Astrocyte (in vitro differentiated cells and primary cell): Measurements from ENCODE around the gene SPATA45. TPM values are rescaled to one million over a fixed set of nuclear protein-coding genes. Genes with fewer than 3 reads are reported as not detected.

Experiments
- DNase-seq: peaks from one replicate; pipeline ENCODE4 v3.0.0-alpha.2; 2010; ENCODE audit warnings: low read depth
- FAIRE-seq: peaks from 2 replicates; lab custom pipeline; 2011; peaks lifted over from hg19 to GRCh38; lab: Jason Lieb, UNC
- H2AFZ ChIP-seq: 2 replicates; pipeline ENCODE4 v1.6.0; 2012; ENCODE audit warnings: low read depth, low read length, inconsistent platforms
- H3K27ac ChIP-seq: 2 replicates; pipeline ENCODE4 v1.5.1; 2011; ENCODE audit warnings: low read depth, low read length, inconsistent platforms
- H3K27me3 ChIP-seq: 2 replicates; pipeline ENCODE4 v1.6.0; 2011; ENCODE audit warnings: low read length, inconsistent platforms; ENCODE audit not compliant: insufficient read depth
- H3K36me3 ChIP-seq: 2 replicates; pipeline ENCODE4 v1.5.1; 2011; ENCODE audit warnings: low read length, inconsistent platforms; ENCODE audit not compliant: insufficient read depth
- H3K4me1 ChIP-seq: 2 replicates; pipeline ENCODE4 v1.5.1; 2011; ENCODE audit warnings: low read length, inconsistent platforms; ENCODE audit not compliant: insufficient read depth
- H3K4me2 ChIP-seq: 2 replicates; pipeline ENCODE4 v1.6.0; 2012; ENCODE audit warnings: low read length, inconsistent platforms
- H3K4me3 ChIP-seq: 2 replicates; pipeline ENCODE4 v1.5.1; 2011; ENCODE audit warnings: low read depth, mild to moderate bottlenecking, low read length, inconsistent platforms; ENCODE audit not compliant: insufficient read depth
- H3K79me2 ChIP-seq: 2 replicates; pipeline ENCODE4 v1.6.0; 2012; ENCODE audit warnings: mild to moderate bottlenecking, low read length, inconsistent platforms; ENCODE audit not compliant: insufficient read depth
- H3K9ac ChIP-seq: 2 replicates; pipeline ENCODE4 v1.6.0; 2012; ENCODE audit warnings: mild to moderate bottlenecking, low read length, inconsistent platforms
- H3K9me3 ChIP-seq: 2 replicates; pipeline ENCODE4 v1.5.1; 2012; ENCODE audit warnings: low read depth, mild to moderate bottlenecking, low read length, inconsistent platforms; ENCODE audit not compliant: insufficient read depth
- H4K20me1 ChIP-seq: 2 replicates; pipeline ENCODE4 v1.6.0; 2012; ENCODE audit warnings: low read length, inconsistent platforms; ENCODE audit not compliant: insufficient read depth
- H3K27ac Mint-ChIP-seq: one replicate; pipeline ENCODE4 v1.8.0; 2021; ENCODE audit warnings: mild to moderate bottlenecking, mixed read lengths; ENCODE audit not compliant: unreplicated experiment
- H3K27me3 Mint-ChIP-seq: one replicate; pipeline ENCODE4 v1.8.0; 2021; ENCODE audit warnings: low read depth, mixed read lengths; ENCODE audit not compliant: unreplicated experiment
- H3K36me3 Mint-ChIP-seq: one replicate; pipeline ENCODE4 v1.8.0; 2021; ENCODE audit warnings: low read depth, mixed read lengths; ENCODE audit not compliant: unreplicated experiment
- H3K4me1 Mint-ChIP-seq: one replicate; pipeline ENCODE4 v1.8.0; 2021; ENCODE audit warnings: low read depth, mixed read lengths; ENCODE audit not compliant: unreplicated experiment
- H3K4me3 Mint-ChIP-seq: one replicate; pipeline ENCODE4 v1.8.0; 2021; ENCODE audit warnings: mild to moderate bottlenecking, moderate library complexity, mixed read lengths; ENCODE audit not compliant: unreplicated experiment
- H3K9me3 Mint-ChIP-seq: one replicate; pipeline ENCODE4 v1.8.0; 2021; ENCODE audit warnings: mild to moderate bottlenecking, mixed read lengths; ENCODE audit not compliant: unreplicated experiment
- CTCF ChIP-seq: IDR thresholded peaks from 2 replicates; pipeline ENCODE4 v1.5.1; 2011; ENCODE audit warnings: low read depth, mild to moderate bottlenecking, inconsistent platforms, low read length, moderate library complexity; ENCODE audit not compliant: insufficient read depth
- EZH2 ChIP-seq: IDR thresholded peaks from 2 replicates; pipeline ENCODE4 v1.6.1; 2012; ENCODE audit warnings: mild to moderate bottlenecking, low read length, inconsistent platforms; ENCODE audit not compliant: insufficient read depth
- total RNA-seq: library from RNA; stranded (reverse); gene quantifications from 2 replicates; pipeline ENCODE4 v1.2.1, GENCODE V29; 2021

SPATA45 gene
- total RNA-seq, 1 donor from 2014 or later, result not detected

GRCh38 chr1:212820969-212821368, 26.5 kb downstream of the SPATA45 start:
- H3K4me3 ChIP-seq, result no peak overlapping the region
- Mint-ChIP-seq H3K27me3 (no peaks in the 10 kb centered on the region), H3K9me3 (peaks cover 13% of the 10 kb centered on the region), H3K4me3 (no peak overlapping the region), H3K27ac (no peak overlapping the region), H3K4me1 (no peaks in the 10 kb centered on the region), H3K36me3 (peaks cover 3% of the 10 kb centered on the region)
- no peak for DNase-seq
- H3K27me3 ChIP-seq, result no peaks in the 10 kb centered on the region
- H3K9ac ChIP-seq, result no peak overlapping the region
- no peak overlapping the region for H2AFZ ChIP-seq
- FAIRE-seq, result no peak
- no peak overlapping the region for H3K4me2 ChIP-seq
- TF ChIP-seq EZH2 (no peak), CTCF (no peak)
- no peaks in the 10 kb centered on the region for H3K79me2 ChIP-seq
- H3K27ac ChIP-seq, result no peak overlapping the region
- H3K9me3 ChIP-seq, result peaks cover 12% of the 10 kb centered on the region
- H3K4me1 ChIP-seq, result no peaks in the 10 kb centered on the region
- no peaks in the 10 kb centered on the region for H3K36me3 ChIP-seq
- no peaks in the 10 kb centered on the region for H4K20me1 ChIP-seq

DNA sequence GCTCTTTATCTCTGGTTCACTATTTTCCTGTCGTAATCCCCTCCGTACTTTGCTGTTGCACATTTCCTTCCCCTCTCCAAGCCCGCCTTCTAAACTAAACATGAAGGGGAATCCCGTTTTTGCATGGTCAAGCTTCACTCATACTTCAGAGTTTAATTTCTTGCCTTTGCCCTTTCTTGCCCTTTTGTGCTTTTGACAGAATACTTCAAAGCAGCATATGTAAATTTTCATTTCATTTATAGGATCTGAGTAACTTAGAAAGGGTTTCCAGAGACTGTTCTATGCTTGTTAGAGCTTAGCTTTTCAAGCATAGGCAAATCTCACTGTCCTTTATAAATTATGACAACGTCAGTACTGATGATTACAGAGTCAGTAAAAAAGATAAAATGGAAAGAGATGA, 27.7 kb downstream of the SPATA45 start:
- no peaks in the 10 kb centered on the region for H3K27me3 Mint-ChIP-seq
- H3K36me3 ChIP-seq, result no peaks in the 10 kb centered on the region
- H3K27ac Mint-ChIP-seq, result no peak overlapping the region
- TF ChIP-seq EZH2 (no peak), CTCF (no peak)
- no peaks in the 10 kb centered on the region for H3K79me2 ChIP-seq
- peaks cover 7% of the 10 kb centered on the region for H3K9me3 Mint-ChIP-seq
- H3K36me3 Mint-ChIP-seq, result peaks cover 3% of the 10 kb centered on the region
- H3K27ac ChIP-seq, result no peak overlapping the region
- no peak overlapping the region for H3K4me2 ChIP-seq
- H3K4me1 Mint-ChIP-seq, result no peaks in the 10 kb centered on the region
- no peak overlapping the region for H3K4me3 Mint-ChIP-seq
- H3K9me3 ChIP-seq, result peaks cover 3% of the 10 kb centered on the region
- no peaks in the 10 kb centered on the region for H3K27me3 ChIP-seq
- H4K20me1 ChIP-seq, result no peaks in the 10 kb centered on the region
- no peak overlapping the region for H2AFZ ChIP-seq
- DNase-seq (no peak), FAIRE-seq (no peak)
- no peak overlapping the region for H3K4me3 ChIP-seq
- H3K9ac ChIP-seq, result no peak overlapping the region
- H3K4me1 ChIP-seq, result no peaks in the 10 kb centered on the region

- Histone ChIP-seq H3K27me3 (no peaks in the 10 kb centered on the region), H3K4me3 (no peak overlapping the region), H3K4me1 (no peaks in the 10 kb centered on the region), H2AFZ (no peak overlapping the region), H3K79me2 (no peaks in the 10 kb centered on the region), H3K4me2 (no peak overlapping the region), H3K9me3 (no peaks in the 10 kb centered on the region), H3K27ac (no peak overlapping the region), H3K36me3 (no peaks in the 10 kb centered on the region), H3K9ac (no peak overlapping the region), H4K20me1 (no peaks in the 10 kb centered on the region)
- Mint-ChIP-seq H3K9me3 (no peaks in the 10 kb centered on the region), H3K4me1 (no peaks in the 10 kb centered on the region), H3K27ac (no peak overlapping the region), H3K4me3 (no peak overlapping the region), H3K36me3 (no peaks in the 10 kb centered on the region), H3K27me3 (no peaks in the 10 kb centered on the region)
- FAIRE-seq (no peak), DNase-seq (no peak)
- TF ChIP-seq CTCF, result no peak
- no peak for TF ChIP-seq EZH2
These were observed 30.7 kb downstream of the SPATA45 start for GRCh38 chr1:212816567-212817278.
